Measurements from ENCODE around the gene HHIPL1. TPM values are rescaled to one million over a fixed set of nuclear protein-coding genes. Genes with fewer than 3 reads are reported as not detected.

HHIPL1 gene
- total RNA-seq, 1 donor from 2014 or later = 0.32 TPM

GRCh38 chr14:99716091-99716849 lies 71.3 kb downstream of the HHIPL1 start:
- Mint-ChIP-seq H3K36me3 (peaks cover 5% of the 10 kb centered on the region), H3K9me3 (peaks cover 19% of the 10 kb centered on the region), H3K4me1 (peaks cover 8% of the 10 kb centered on the region), H3K27ac (no peak overlapping the region), H3K4me3 (no peak overlapping the region), H3K27me3 (ENCODE audit: insufficient read depth, low read depth) (no peaks in the 10 kb centered on the region)
- no peak overlapping the region for H3K4me3 ChIP-seq
- no peaks in the 10 kb centered on the region for H4K20me1 ChIP-seq (ENCODE audit: low read depth)
- H3K4me2 ChIP-seq = no peak overlapping the region
- TF ChIP-seq EZH2phosphoT487 (IDR thresholded peaks at IDR 0.05) = no peak
- no peak for TF ChIP-seq EZH2 (IDR thresholded peaks at IDR 0.05)
- no peaks in the 10 kb centered on the region for H3K9me3 ChIP-seq (ENCODE audit: low read depth)
- H3K27ac ChIP-seq = no peak overlapping the region
- no peaks in the 10 kb centered on the region for H3F3A ChIP-seq (ENCODE audit: low read depth)
- no peak overlapping the region for H2AFZ ChIP-seq (replicated peaks)
- no peak overlapping the region for H3K9ac ChIP-seq
- H3K79me2 ChIP-seq (ENCODE audit: low read depth) = no peaks in the 10 kb centered on the region
- H3K27me3 ChIP-seq = no peaks in the 10 kb centered on the region
- no peaks in the 10 kb centered on the region for H3K4me1 ChIP-seq
- DNase-seq (ENCODE audit: low spot score) = no peak
- H3K36me3 ChIP-seq = no peaks in the 10 kb centered on the region

DNA sequence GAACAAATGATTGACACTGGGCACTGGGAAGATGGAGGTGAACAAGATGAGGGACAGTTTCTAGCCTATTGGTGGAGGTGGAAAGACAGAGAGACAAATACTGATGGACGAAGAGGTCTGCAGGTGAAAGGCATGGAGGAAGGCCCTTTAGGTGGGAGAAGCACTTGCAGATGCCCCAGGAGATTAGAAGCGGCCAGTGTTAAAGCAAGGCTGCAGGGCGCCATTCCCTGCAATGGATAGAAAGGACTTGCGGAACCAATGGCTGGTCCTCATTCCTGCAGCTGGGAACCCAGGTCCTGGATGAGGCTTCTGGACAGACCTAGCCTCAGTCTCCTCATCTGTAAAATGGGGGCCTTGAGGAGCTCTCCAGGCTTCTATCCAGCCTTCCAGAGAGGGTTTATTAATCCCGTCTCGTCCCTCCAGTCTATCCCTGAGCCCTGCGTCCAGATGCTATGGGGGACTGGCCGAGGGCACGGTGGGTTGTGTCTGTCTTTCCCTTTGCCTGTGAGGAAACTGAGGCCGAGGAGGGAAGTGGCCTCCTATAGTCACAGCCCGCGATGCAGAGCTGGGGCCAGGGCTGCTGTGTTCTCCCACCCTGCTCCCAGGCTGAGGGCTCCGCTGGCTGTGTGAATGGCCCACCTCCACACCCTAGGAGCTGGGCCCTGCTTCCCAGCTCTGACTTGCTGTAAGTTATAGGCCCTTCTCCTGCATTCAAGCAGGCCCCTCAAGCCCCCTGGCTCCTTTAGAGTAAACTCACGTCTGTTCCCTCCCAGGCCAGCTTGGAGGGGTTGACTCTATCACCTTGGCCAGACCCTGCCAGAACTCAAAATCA lies 72.1 kb downstream of the HHIPL1 start:
- H3K27me3 ChIP-seq = no peaks in the 10 kb centered on the region
- H3K27me3 Mint-ChIP-seq (ENCODE audit: insufficient read depth, low read depth) = no peaks in the 10 kb centered on the region
- no peak overlapping the region for H3K4me3 Mint-ChIP-seq
- no peak overlapping the region for H3K4me3 ChIP-seq
- no peak overlapping the region for H3K4me2 ChIP-seq
- no peaks in the 10 kb centered on the region for H4K20me1 ChIP-seq (ENCODE audit: low read depth)
- no peaks in the 10 kb centered on the region for H3K9me3 ChIP-seq (ENCODE audit: low read depth)
- no peak overlapping the region for H3K9ac ChIP-seq
- DNase-seq (ENCODE audit: low spot score) = no peak
- no peaks in the 10 kb centered on the region for H3K4me1 ChIP-seq
- no peaks in the 10 kb centered on the region for H3F3A ChIP-seq (ENCODE audit: low read depth)
- H2AFZ ChIP-seq (replicated peaks) = no peak overlapping the region
- peaks cover 8% of the 10 kb centered on the region for H3K4me1 Mint-ChIP-seq
- TF ChIP-seq, protein P1, sequence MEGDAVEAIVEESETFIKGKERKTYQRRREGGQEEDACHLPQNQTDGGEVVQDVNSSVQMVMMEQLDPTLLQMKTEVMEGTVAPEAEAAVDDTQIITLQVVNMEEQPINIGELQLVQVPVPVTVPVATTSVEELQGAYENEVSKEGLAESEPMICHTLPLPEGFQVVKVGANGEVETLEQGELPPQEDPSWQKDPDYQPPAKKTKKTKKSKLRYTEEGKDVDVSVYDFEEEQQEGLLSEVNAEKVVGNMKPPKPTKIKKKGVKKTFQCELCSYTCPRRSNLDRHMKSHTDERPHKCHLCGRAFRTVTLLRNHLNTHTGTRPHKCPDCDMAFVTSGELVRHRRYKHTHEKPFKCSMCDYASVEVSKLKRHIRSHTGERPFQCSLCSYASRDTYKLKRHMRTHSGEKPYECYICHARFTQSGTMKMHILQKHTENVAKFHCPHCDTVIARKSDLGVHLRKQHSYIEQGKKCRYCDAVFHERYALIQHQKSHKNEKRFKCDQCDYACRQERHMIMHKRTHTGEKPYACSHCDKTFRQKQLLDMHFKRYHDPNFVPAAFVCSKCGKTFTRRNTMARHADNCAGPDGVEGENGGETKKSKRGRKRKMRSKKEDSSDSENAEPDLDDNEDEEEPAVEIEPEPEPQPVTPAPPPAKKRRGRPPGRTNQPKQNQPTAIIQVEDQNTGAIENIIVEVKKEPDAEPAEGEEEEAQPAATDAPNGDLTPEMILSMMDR (IDR thresholded peaks at IDR 0.05) = no peak
- no peak for TF ChIP-seq EZH2 (IDR thresholded peaks at IDR 0.05)
- no peak for TF ChIP-seq EZH2phosphoT487 (IDR thresholded peaks at IDR 0.05)
- H3K36me3 ChIP-seq = no peaks in the 10 kb centered on the region
- H3K9me3 Mint-ChIP-seq = peaks cover 14% of the 10 kb centered on the region
- peaks cover 5% of the 10 kb centered on the region for H3K36me3 Mint-ChIP-seq
- no peak overlapping the region for H3K27ac ChIP-seq
- no peak overlapping the region for H3K27ac Mint-ChIP-seq
- H3K79me2 ChIP-seq (ENCODE audit: low read depth) = no peaks in the 10 kb centered on the region

GRCh38 chr14:99717682-99718013 lies 72.7 kb downstream of the HHIPL1 start:
- Histone ChIP-seq H3K27me3 (no peaks in the 10 kb centered on the region), H4K20me1 (ENCODE audit: low read depth) (no peaks in the 10 kb centered on the region), H3K4me2 (no peak overlapping the region), H3F3A (ENCODE audit: low read depth) (no peaks in the 10 kb centered on the region), H3K4me3 (no peak overlapping the region), H3K27ac (no peak overlapping the region), H2AFZ (replicated peaks) (no peak overlapping the region), H3K9ac (no peak overlapping the region), H3K4me1 (no peaks in the 10 kb centered on the region), H3K36me3 (no peaks in the 10 kb centered on the region), H3K9me3 (ENCODE audit: low read depth) (no peaks in the 10 kb centered on the region), H3K79me2 (ENCODE audit: low read depth) (no peaks in the 10 kb centered on the region)
- Mint-ChIP-seq H3K27ac (no peak overlapping the region), H3K4me3 (no peak overlapping the region), H3K4me1 (peaks cover 8% of the 10 kb centered on the region), H3K9me3 (peaks cover 9% of the 10 kb centered on the region), H3K36me3 (peaks cover 5% of the 10 kb centered on the region), H3K27me3 (ENCODE audit: insufficient read depth, low read depth) (no peaks in the 10 kb centered on the region)
- no peak for TF ChIP-seq EZH2 (IDR thresholded peaks at IDR 0.05)
- TF ChIP-seq, protein P1 (IDR thresholded peaks at IDR 0.05) = no peak
- TF ChIP-seq EZH2phosphoT487 (IDR thresholded peaks at IDR 0.05) = no peak
- DNase-seq (ENCODE audit: low spot score) = no peak
